Spleen (tissue), 7 donors: ENCODE data around the gene CMIP.

Experiments used
- CTCF ChIP-seq, 11 experiments: fragments of 200-600 bp in 7 of 11; fragments of 450-650 bp in 4 of 11; sonication (generic) in 4 of 11; IDR thresholded peaks in 8 of 11; conservative IDR thresholded peaks in 3 of 11; 1 replicate in 7 of 11; 2 replicates in 4 of 11; pipeline versions ENCODE4 v1.4.0 to v1.8.0; 2016 to 2021; ENCODE audit warnings: antibody characterized with exemption in 11 of 11, inconsistent platforms in 4 of 11, mild to moderate bottlenecking in 1 of 11
- POLR2A ChIP-seq, 3 donors: fragments of 450-650 bp; IDR thresholded peaks; one replicate each; pipeline ENCODE4 v1.5.1; 2017; ENCODE audit warnings: antibody characterized with exemption in 3 of 3, mild to moderate bottlenecking in 1 of 3
- donor health status: DM: no; HTN: no; CAD: no; lungs with moderate emphysema.
- donor health status: DM: no; HTN: no; CAD: no.
- donor health status: DM: no; HTN: no; CAD: no.

GRCh38 chr16:81514568-81515258 is 70.1 kb downstream of the CMIP start:
- TF ChIP-seq CTCF (IDR thresholded peaks at IDR 0.05 in 8 of 11, conservative IDR thresholded peaks at IDR 0.05 in 3 of 11) (no peak), POLR2A (IDR thresholded peaks at IDR 0.05) (no peak)
